Small intestine (tissue), 7 donors: ENCODE measurements around the gene PPP1R14C. TPM values are rescaled to one million over a fixed set of nuclear protein-coding genes. Genes with fewer than 3 reads are reported as not detected.

Source experiments
- DNase-seq, 2 donors: peaks; one replicate each; pipeline versions ENCODE4 v3.0.0 to v3.0.0-alpha.2; 2013
- FAIRE-seq: peaks from 2 replicates; lab custom pipeline; 2012; peaks lifted over from hg19 to GRCh38; lab: Jason Lieb, UNC
- H3K27ac ChIP-seq, 3 donors: one replicate each; pipeline ENCODE4 v1.5.1; 2013; ENCODE audit warnings: low read length in 2 of 3, mild to moderate bottlenecking in 2 of 3, control low read depth in 1 of 3, inconsistent platforms in 1 of 3, low read depth in 1 of 3, moderate library complexity in 1 of 3
- H3K27me3 ChIP-seq, 3 donors: one replicate each; pipeline ENCODE4 v1.6.1; 2013; ENCODE audit warnings: low read length in 3 of 3, inconsistent platforms in 1 of 3; ENCODE audit not compliant: control insufficient read depth in 3 of 3, insufficient read depth in 3 of 3
- H3K36me3 ChIP-seq, 3 donors: one replicate each; pipeline ENCODE4 v1.6.1; 2013; ENCODE audit warnings: low read length in 3 of 3, inconsistent platforms in 1 of 3, low read depth in 1 of 3, mild to moderate bottlenecking in 1 of 3, moderate library complexity in 1 of 3; ENCODE audit not compliant: control insufficient read depth in 3 of 3, insufficient read depth in 2 of 3
- H3K4me1 ChIP-seq, 3 donors: one replicate each; pipeline ENCODE4 v1.6.1; 2013; ENCODE audit warnings: low read length in 2 of 3, inconsistent platforms in 1 of 3, low read depth in 1 of 3, mild to moderate bottlenecking in 1 of 3, moderate library complexity in 1 of 3; ENCODE audit not compliant: control insufficient read depth in 3 of 3, insufficient read depth in 2 of 3
- H3K4me3 ChIP-seq, 3 donors: one replicate each; pipeline ENCODE4 v1.5.1; 2013; ENCODE audit warnings: low read length in 3 of 3, control low read depth in 1 of 3, inconsistent platforms in 1 of 3, low read depth in 1 of 3, mild to moderate bottlenecking in 1 of 3, moderate library complexity in 1 of 3
- H3K9me3 ChIP-seq, 2 donors: one replicate each; pipeline ENCODE4 v1.6.1; 2013; ENCODE audit warnings: low read depth in 1 of 2, low read length in 1 of 2; ENCODE audit not compliant: control insufficient read depth in 2 of 2, insufficient read depth in 1 of 2
- WGBS, 3 donors: extraction: QIAGEN DNeasy Blood & Tissue Kit; methylation state at CpG; one replicate each; pipeline ENCODE4 v1.1.7; 2013; 5-methylcytosine and 5-hydroxymethylcytosine counted together
- polyA plus RNA-seq, 4 donors: library from polyadenylated mRNA; stranded (reverse) in 3 of 4; unstranded in 1 of 4; fragments of 200-250 nt in 3 of 4; fragments of 120-200 nt in 1 of 4; gene quantifications; one replicate each; pipeline versions ENCODE4 v1.2.1 to v1.2.3, GENCODE V29; 2013
- donor health status: healthy with polysubstance abuse.
- donor health status: control.
- donor health status: control.
- donor health status: Bipolar disorder and iron deficiency.
- donor health status: healthy.

Gene PPP1R14C
- polyA plus RNA-seq, 4 donors: 2.4 to 14.3 (median 11.5) TPM

DNA sequence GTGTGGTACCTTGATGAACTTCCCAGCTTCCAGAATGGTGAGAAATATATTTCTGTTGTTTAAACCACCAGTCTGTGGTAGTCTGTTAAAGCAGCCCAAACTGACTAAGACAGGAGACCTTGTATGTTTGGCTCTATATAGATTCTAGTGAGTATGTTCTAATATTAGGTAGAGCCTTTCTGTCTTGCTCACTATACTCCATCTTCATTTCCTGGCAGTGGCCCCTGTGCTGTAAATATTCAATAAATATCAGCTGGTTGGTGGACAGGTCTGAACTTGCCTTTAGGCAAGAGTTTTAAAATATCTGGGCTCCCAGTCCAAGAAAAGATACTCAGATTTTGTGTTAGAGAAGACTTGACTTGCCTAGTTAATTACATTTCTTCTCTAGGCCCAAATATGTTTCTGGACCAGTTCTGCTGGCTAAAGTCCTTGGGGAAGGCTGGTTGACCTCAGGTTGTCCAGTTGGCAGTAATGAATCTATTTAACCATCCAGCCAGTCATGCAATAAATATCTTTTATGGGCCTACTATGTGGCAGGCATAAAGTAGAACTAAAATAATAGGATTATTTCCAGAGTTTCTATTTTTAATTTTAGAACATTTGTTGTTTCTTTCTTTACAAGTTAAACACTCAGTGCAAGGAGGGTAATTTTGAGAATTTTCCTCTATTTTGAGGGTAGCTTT lies 22.3 kb downstream of the PPP1R14C start:
- FAIRE-seq (no peak), DNase-seq (no peak)
- H3K4me3 ChIP-seq: no peak overlapping the region
- H3K9me3 ChIP-seq: no peaks in the 10 kb centered on the region
- no peaks in the 10 kb centered on the region for H3K27me3 ChIP-seq
- no peaks in the 10 kb centered on the region for H3K4me1 ChIP-seq
- H3K36me3 ChIP-seq: no peaks in the 10 kb centered on the region
- H3K27ac ChIP-seq: no peak overlapping the region

DNA sequence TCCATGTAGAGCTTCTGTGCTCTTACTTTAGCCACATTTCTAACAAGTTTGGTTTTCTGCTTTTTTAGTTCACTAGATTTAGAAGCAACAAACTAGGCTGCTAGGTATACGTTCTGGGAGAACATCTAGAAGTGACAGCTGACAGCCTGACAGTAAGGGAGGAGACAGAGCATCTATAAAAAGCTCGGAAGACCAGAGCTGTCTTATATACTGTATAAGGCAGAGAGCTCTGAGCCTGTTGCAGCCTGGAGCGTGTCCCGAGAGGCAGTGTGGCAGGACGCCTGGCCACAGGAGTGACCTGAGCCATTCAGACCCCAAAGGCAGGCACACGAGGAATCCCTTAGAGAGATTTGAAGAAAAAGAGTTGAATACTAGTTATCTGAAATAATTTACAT lies 24.6 kb downstream of the PPP1R14C start:
- Histone ChIP-seq H3K4me3 (no peak overlapping the region), H3K27ac (no peak overlapping the region), H3K4me1 (no peaks in the 10 kb centered on the region), H3K27me3 (no peaks in the 10 kb centered on the region), H3K9me3 (no peaks in the 10 kb centered on the region), H3K36me3 (no peaks in the 10 kb centered on the region)
- FAIRE-seq (no peak), DNase-seq (no peak)
- WGBS, 3 donors: 79 to 83% (median 83%) methylated on average over 6 of the region's 6 CpGs

DNA sequence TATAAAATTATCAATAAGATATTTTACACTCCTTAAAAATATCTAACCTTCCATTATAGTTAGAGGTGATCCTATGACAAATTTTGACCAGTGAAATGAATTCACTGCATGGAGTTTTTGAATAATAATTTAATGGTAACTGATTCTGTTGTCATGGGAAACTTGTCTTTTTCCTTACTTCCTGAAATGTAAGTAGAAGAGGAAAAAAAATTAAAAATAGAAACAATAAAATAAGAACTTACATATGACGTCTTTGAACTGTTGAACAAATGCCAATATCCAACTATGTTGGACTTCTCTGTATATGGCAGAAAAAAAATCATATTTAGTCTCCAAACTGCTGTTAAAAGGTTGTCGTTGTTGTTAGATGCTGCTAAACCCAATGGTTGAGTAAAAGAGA lies 26.3 kb downstream of the PPP1R14C start:
- no peaks in the 10 kb centered on the region for H3K4me1 ChIP-seq
- H3K27ac ChIP-seq: no peak overlapping the region
- FAIRE-seq (no peak), DNase-seq (no peak)
- H3K4me3 ChIP-seq: no peak overlapping the region
- no peaks in the 10 kb centered on the region for H3K27me3 ChIP-seq
- WGBS, 3 donors: 56 to 76% (median 73%) methylated on average over 2 of the region's 2 CpGs
- H3K36me3 ChIP-seq: no peaks in the 10 kb centered on the region
- H3K9me3 ChIP-seq: no peaks in the 10 kb centered on the region

DNA sequence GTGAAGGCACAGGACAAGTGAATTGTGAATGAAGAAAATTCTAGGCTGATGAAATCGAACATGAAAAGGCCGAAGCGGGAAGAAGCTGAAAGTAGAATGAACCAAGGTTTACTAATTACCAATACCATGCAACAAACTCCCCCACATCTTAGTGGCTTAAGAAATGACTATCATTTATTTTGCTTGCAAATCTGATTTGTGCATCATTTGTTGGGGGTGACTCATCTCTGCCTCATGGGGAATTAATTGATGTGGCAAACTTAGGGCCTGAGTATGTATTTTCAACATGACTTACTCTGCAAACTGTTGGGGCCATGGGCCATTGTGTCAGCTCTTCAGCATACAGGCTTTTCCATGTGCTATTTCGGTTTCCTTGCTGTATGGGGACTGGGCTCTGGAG lies 26.8 kb downstream of the PPP1R14C start:
- DNase-seq: no peak
- no peak overlapping the region for H3K4me3 ChIP-seq
- no peak overlapping the region for H3K27ac ChIP-seq
- 70 to 77% (median 77%) methylated on average over 4 of the region's 4 CpGs for WGBS, 3 donors
- no peaks in the 10 kb centered on the region for H3K27me3 ChIP-seq
- no peaks in the 10 kb centered on the region for H3K4me1 ChIP-seq
- no peaks in the 10 kb centered on the region for H3K36me3 ChIP-seq
- FAIRE-seq: no peak
- no peaks in the 10 kb centered on the region for H3K9me3 ChIP-seq

DNA sequence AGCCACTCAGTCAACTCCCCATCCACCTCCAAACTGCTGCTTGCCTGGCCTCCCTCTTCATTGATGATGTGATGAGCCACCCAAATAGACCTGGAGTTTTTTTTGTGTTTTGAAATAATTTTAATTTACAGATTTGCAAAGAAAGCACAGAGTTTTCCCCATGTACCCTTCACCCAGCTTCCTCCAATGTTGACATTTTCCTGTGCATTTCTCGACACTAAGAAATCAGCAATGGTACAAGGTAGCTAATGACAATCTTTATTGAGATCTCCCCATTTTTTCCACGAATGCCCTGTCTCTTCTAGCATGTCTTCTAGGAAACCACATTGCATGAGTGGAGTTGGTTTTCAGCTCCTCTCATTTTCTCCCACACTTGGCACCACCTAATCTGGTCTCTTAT lies 30.1 kb downstream of the PPP1R14C start:
- Histone ChIP-seq H3K4me1 (peaks cover 0 to 30% (median 5%) of the 10 kb centered on the region in 3 donors), H3K27ac (no peak overlapping the region), H3K36me3 (no peaks in the 10 kb centered on the region), H3K9me3 (no peaks in the 10 kb centered on the region), H3K4me3 (no peak overlapping the region), H3K27me3 (no peaks in the 10 kb centered on the region)
- WGBS, 3 donors: 87 to 96% (median 89%) methylated on average over 2 of the region's 2 CpGs
- DNase-seq: no peak
- FAIRE-seq: no peak

DNA sequence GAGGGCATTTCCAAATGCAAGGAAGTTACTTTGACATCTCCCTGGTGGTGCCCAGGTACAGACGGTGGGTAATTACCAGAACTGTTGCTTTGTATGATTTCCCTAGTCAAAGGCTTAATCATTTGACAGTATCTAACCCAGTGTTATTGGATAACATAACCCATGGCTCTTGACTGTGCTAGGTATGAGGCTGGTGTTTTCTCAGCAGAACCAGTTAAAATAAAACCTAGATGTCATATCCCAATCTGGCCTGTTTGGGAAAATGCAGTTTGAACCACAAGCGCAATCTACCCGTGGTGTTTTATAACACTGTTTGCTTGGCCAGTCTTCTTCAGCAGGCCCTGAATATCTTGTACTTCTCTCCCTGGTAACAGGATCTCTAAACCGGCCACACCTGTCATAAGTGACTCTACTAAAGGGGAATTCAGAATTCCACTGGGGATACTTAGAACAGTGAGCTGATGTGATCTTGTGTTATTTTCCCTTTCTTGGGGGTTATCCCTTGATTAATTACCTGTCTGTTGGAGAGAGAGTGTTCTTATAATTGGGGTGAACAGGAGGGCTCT lies 32.8 kb downstream of the PPP1R14C start:
- no peak for FAIRE-seq
- no peak overlapping the region for H3K4me3 ChIP-seq
- 50 to 69% (median 67%) methylated on average over 4 of the region's 4 CpGs for WGBS, 3 donors
- peak overlapping the region in 2 of 3 donors; percentile 7 to 9 for H3K27ac ChIP-seq
- no peaks in the 10 kb centered on the region for H3K27me3 ChIP-seq
- H3K4me1 ChIP-seq: peaks cover 0 to 33% (median 5%) of the 10 kb centered on the region in 3 donors
- H3K36me3 ChIP-seq: no peaks in the 10 kb centered on the region
- DNase-seq: peak in 1 of 2 donors; percentile 48
- no peaks in the 10 kb centered on the region for H3K9me3 ChIP-seq

DNA sequence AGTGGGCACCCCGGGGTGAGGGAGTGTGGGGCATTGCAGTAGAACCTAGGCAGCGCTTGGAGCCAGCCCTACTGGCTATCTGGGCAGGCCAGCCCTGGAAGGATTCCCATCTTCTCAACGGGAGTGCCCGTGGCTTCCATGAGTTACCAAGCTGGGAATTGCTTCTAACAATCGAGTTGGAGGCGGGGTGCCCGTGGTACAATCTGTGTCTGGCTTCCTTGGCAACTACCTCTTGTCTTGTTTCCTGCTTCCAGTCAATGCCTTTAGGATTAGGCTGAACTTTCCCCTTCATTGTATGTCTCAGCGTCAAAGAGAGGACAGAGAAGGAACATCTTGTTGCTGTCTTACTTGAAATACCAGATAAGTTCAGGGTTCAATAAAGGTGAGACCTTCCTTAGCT lies 33.3 kb downstream of the PPP1R14C start:
- Histone ChIP-seq H3K4me3 (no peak overlapping the region), H3K9me3 (no peaks in the 10 kb centered on the region), H3K4me1 (peaks cover 0 to 33% (median 5%) of the 10 kb centered on the region in 3 donors), H3K27me3 (no peaks in the 10 kb centered on the region), H3K36me3 (no peaks in the 10 kb centered on the region), H3K27ac (peak overlapping the region in 2 of 3 donors; percentile 7 to 9)
- FAIRE-seq (no peak), DNase-seq (peak; percentile 39 to 86)
- WGBS, 3 donors: 29 to 64% (median 44%) methylated on average over 8 of the region's 8 CpGs

DNA sequence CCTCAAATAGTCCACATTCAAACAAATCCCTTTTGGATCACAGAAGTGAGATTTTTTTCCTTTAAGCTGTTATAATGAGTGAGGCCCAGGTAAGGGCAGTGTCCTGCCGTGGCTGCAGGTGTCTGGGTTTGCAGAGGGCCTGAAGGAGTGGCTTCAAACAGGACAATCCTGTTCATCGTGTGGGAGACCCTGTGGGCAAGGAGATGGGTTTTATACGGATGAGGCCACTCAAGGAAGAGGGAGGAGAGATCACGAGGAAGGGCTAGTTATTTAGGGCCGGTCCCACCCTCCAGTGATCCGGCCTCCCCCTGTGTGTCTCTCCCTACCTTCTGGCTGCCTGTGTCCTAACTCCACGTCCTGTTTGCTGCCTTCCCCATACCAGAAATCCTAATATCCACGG lies 33.8 kb downstream of the PPP1R14C start:
- Histone ChIP-seq H3K27ac (peak overlapping the region in 1 of 3 donors; percentile 12), H3K36me3 (no peaks in the 10 kb centered on the region), H3K27me3 (no peaks in the 10 kb centered on the region), H3K4me3 (no peak overlapping the region), H3K4me1 (peaks cover 0 to 33% (median 5%) of the 10 kb centered on the region in 3 donors), H3K9me3 (no peaks in the 10 kb centered on the region)
- FAIRE-seq (no peak), DNase-seq (peak in 1 of 2 donors; percentile 25)
- 56 to 70% (median 57%) methylated on average over 7 to 8 of the region's 8 CpGs for WGBS, 3 donors
